ENCODE measurements around the gene ESRRA. TPM values are rescaled to one million over a fixed set of nuclear protein-coding genes. Genes with fewer than 3 reads are reported as not detected.

The ESRRA gene
- total RNA-seq, 1 experiment from 2014 or later: 111 TPM

DNA sequence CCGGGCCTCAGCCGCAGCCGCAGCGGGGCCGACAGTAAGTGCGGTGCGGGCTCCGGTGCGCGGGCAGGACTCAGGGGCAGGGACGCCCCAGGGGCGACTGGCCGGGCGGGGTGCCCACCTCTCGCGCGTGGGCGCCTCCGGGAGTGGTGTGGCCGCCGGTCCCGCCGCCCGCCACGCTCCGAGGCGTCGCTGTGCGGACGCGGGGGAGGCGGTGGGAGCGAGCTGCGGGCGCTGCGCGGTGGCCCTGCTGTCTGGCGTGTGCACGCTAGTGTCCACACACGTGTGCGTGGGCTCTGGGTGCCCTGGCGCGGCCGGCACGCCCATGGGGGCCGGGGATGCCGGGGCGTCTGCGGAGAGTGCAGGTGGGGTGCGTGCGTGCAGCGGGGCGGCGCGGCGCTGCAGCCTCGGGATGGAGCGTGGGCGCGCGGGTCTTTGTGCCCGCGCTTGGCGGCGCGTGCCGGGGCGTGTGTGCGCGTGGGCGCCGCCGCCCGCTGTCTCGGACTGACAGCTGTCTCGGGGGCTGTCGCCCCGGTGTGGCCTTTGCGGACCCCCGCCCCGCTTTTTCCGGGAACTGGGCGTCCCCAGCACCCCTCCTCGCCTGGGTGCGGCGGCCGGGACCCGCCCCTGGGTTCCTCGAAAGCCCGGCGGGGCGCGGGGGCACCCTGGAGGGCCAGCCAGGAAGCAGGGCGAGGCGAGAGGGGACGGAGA lies 13.4 kb upstream of the ESRRA start:
- intact Hi-C loops (cut with micrococcal nuclease): no loop called here
- peak overlapping the region; percentile 68 for H3K4me2 ChIP-seq (ENCODE audit: low read length)
- peak overlapping the region; percentile 56; the same call in 1 of the 2 replicates for H3K4me3 ChIP-seq (ENCODE audit: low read length)
- H3F3A ChIP-seq (ENCODE audit: low read length, unreplicated experiment): no peaks in the 10 kb centered on the region
- no peak overlapping the region for H2AFZ ChIP-seq (ENCODE audit: low read length)
- H3K27me3 ChIP-seq (ENCODE audit: low read length): peaks cover 20% of the 10 kb centered on the region
- no peaks in the 10 kb centered on the region for H3K9me3 ChIP-seq (ENCODE audit: low read length)
- peak; percentile 50; the same call in 1 of the 2 replicates for TF ChIP-seq EZH2phosphoT487 (IDR thresholded peaks at IDR 0.05; ENCODE audit: borderline replicate concordance, low read length)
- TF ChIP-seq, protein P1, sequence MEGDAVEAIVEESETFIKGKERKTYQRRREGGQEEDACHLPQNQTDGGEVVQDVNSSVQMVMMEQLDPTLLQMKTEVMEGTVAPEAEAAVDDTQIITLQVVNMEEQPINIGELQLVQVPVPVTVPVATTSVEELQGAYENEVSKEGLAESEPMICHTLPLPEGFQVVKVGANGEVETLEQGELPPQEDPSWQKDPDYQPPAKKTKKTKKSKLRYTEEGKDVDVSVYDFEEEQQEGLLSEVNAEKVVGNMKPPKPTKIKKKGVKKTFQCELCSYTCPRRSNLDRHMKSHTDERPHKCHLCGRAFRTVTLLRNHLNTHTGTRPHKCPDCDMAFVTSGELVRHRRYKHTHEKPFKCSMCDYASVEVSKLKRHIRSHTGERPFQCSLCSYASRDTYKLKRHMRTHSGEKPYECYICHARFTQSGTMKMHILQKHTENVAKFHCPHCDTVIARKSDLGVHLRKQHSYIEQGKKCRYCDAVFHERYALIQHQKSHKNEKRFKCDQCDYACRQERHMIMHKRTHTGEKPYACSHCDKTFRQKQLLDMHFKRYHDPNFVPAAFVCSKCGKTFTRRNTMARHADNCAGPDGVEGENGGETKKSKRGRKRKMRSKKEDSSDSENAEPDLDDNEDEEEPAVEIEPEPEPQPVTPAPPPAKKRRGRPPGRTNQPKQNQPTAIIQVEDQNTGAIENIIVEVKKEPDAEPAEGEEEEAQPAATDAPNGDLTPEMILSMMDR (conservative IDR thresholded peaks at IDR 0.05; ENCODE audit: low read depth, low read length): no peak
- TF ChIP-seq EZH2 (IDR thresholded peaks at IDR 0.05; ENCODE audit: low read length, unreplicated experiment): no peak
- no peak overlapping the region for H3K9ac ChIP-seq (ENCODE audit: low read length)
- H3K27ac ChIP-seq (ENCODE audit: low read length): no peak overlapping the region
- ChIA-PET CTCF (no interaction called here), POLR2A (ENCODE audit: unreplicated experiment) (no interaction called here)
- peaks cover 8% of the 10 kb centered on the region; the same call in 1 of the 2 replicates for H3K79me2 ChIP-seq (ENCODE audit: low read length)
- DNase-seq: no peak
- H3K36me3 ChIP-seq (ENCODE audit: low read depth, low read length): no peaks in the 10 kb centered on the region
- H4K20me1 ChIP-seq (ENCODE audit: low read length): no peaks in the 10 kb centered on the region
- peaks cover 8% of the 10 kb centered on the region for H3K4me1 ChIP-seq (ENCODE audit: insufficient read depth, low read length)
- peak; percentile 17 for ATAC-seq
- no TSS peak for BruUV-seq (replicated peaks)
- no peaks in the 10 kb centered on the region for H3K9me2 ChIP-seq (replicated peaks; ENCODE audit: low read length)

DNA sequence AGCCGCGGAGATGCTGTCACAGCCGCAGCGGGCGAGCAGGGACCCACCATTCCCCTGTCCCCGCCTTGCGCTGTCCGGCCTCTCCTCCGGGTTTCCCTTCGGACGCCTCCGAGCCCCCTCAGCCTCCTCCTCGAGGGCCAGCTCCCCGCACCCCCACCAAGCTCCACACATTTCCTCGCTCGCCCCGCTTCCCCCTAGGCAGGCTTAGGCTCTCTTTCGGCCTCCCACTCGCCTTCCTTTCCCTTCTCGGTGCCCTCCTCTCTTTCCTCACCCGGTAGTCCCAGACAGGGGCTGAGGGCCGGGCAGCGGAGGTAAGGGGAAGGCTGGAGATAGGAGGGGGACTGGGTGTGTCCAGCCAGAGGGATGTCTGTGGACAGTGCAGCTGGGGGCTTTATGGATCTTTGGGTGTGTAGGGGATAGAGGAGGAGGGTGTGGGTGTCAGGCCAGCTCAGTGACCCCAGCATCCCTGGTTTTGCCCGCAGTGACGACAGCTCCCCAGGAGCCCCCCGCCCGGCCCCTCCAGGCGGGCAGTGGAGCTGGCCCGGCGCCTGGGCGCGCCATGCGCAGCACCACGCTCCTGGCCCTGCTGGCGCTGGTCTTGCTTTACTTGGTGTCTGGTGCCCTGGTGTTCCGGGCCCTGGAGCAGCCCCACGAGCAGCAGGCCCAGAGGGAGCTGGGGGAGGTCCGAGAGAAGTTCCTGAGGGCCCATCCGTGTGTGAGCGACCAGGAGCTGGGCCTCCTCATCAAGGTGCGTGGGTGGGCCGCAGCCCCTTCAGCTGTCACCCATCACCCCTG lies 12.7 kb upstream of the ESRRA start:
- ATAC-seq (no peak), DNase-seq (no peak)
- no peak overlapping the region for H2AFZ ChIP-seq (ENCODE audit: low read length)
- 0 out of 2 replicates have a peak, but pooled peaks cover 2% of the 10 kb centered on the region for H3K79me2 ChIP-seq (ENCODE audit: low read length)
- intact Hi-C loops (cut with micrococcal nuclease): no loop called here
- no peaks in the 10 kb centered on the region for H3F3A ChIP-seq (ENCODE audit: low read length, unreplicated experiment)
- H3K27ac ChIP-seq (ENCODE audit: low read length): no peak overlapping the region
- no peak overlapping the region for H3K4me2 ChIP-seq (ENCODE audit: low read length)
- H3K9me3 ChIP-seq (ENCODE audit: low read length): no peaks in the 10 kb centered on the region
- H3K4me3 ChIP-seq (ENCODE audit: low read length): no peak overlapping the region
- no peaks in the 10 kb centered on the region for H3K9me2 ChIP-seq (replicated peaks; ENCODE audit: low read length)
- no peaks in the 10 kb centered on the region for H3K36me3 ChIP-seq (ENCODE audit: low read depth, low read length)
- ChIA-PET POLR2A (ENCODE audit: unreplicated experiment) (no interaction called here), CTCF (no interaction called here)
- H3K9ac ChIP-seq (ENCODE audit: low read length): no peak overlapping the region
- BruUV-seq (replicated peaks): no TSS peak
- H3K27me3 ChIP-seq (ENCODE audit: low read length): peaks cover 20% of the 10 kb centered on the region
- TF ChIP-seq, protein P1 (conservative IDR thresholded peaks at IDR 0.05; ENCODE audit: low read depth, low read length): no peak
- TF ChIP-seq EZH2phosphoT487 (IDR thresholded peaks at IDR 0.05; ENCODE audit: borderline replicate concordance, low read length): no peak
- TF ChIP-seq EZH2 (IDR thresholded peaks at IDR 0.05; ENCODE audit: low read length, unreplicated experiment): no peak
- no peaks in the 10 kb centered on the region for H4K20me1 ChIP-seq (ENCODE audit: low read length)
- peaks cover 8% of the 10 kb centered on the region for H3K4me1 ChIP-seq (ENCODE audit: insufficient read depth, low read length)

DNA sequence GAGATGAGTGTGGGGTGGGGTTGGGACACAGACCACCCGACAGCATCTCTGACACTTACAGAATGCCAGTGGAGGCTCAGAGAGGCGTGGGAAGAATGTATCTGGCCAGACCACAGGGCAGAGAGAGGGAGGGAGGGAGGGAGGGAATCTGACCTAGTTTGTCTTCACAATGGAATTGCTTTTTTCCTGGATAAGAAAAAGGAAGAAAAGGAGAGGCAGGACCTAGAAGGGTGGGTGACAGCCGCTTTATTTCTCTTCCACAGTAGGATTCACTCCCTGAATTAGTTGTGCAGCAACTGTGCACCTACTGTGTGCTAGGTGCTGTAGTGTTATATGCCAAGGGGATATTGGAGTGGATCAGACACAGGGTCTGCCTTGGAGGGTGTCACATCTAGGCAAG lies 10.6 kb upstream of the ESRRA start:
- Histone ChIP-seq H3K4me1 (ENCODE audit: insufficient read depth, low read length) (peaks cover 11% of the 10 kb centered on the region), H3K36me3 (ENCODE audit: low read depth, low read length) (no peaks in the 10 kb centered on the region), H4K20me1 (ENCODE audit: low read length) (no peaks in the 10 kb centered on the region), H3K9me3 (ENCODE audit: low read length) (no peaks in the 10 kb centered on the region), H3K27ac (ENCODE audit: low read length) (no peak overlapping the region), H3F3A (ENCODE audit: low read length, unreplicated experiment) (no peaks in the 10 kb centered on the region), H2AFZ (ENCODE audit: low read length) (no peak overlapping the region), H3K9me2 (replicated peaks; ENCODE audit: low read length) (no peaks in the 10 kb centered on the region), H3K27me3 (ENCODE audit: low read length) (peaks cover 29% of the 10 kb centered on the region), H3K4me2 (ENCODE audit: low read length) (no peak overlapping the region), H3K9ac (ENCODE audit: low read length) (no peak overlapping the region), H3K79me2 (ENCODE audit: low read length) (no peaks in the 10 kb centered on the region), H3K4me3 (ENCODE audit: low read length) (no peak overlapping the region)
- CTCF ChIA-PET: no interaction called here
- ATAC-seq (no peak), DNase-seq (no peak)
- no peak for TF ChIP-seq EZH2 (IDR thresholded peaks at IDR 0.05; ENCODE audit: low read length, unreplicated experiment)
- no peak for TF ChIP-seq EZH2phosphoT487 (IDR thresholded peaks at IDR 0.05; ENCODE audit: borderline replicate concordance, low read length)
- TF ChIP-seq, protein P1 (conservative IDR thresholded peaks at IDR 0.05; ENCODE audit: low read depth, low read length): no peak
- POLR2A ChIA-PET (ENCODE audit: unreplicated experiment): no interaction called here
- BruUV-seq (replicated peaks): no TSS peak
- intact Hi-C loops (cut with micrococcal nuclease): no loop called here
